H9 (cell line): ENCODE results near the gene UCKL1. TPM values are rescaled to one million over a fixed set of nuclear protein-coding genes. Genes with fewer than 3 reads are reported as not detected.

Experiments
- DNase-seq: peaks from one replicate; pipeline ENCODE4 v3.0.0-alpha.2; 2017
- H2AFZ ChIP-seq: one replicate; pipeline ENCODE4 v1.6.1; 2013; ENCODE audit warnings: mild to moderate bottlenecking, low read length, control low read depth, moderate library complexity
- H2AK5ac ChIP-seq: 2 replicates; pipeline ENCODE4 v1.6.1; 2013; ENCODE audit warnings: low read length, control low read depth, mixed read lengths; ENCODE audit not compliant: insufficient read length
- H2BK120ac ChIP-seq: one replicate; pipeline ENCODE4 v1.6.1; 2013; ENCODE audit warnings: low read depth, mild to moderate bottlenecking, low read length, control low read depth, inconsistent platforms; ENCODE audit not compliant: poor library complexity, severe bottlenecking
- H2BK12ac ChIP-seq: 2 replicates; pipeline ENCODE4 v1.6.1; 2013; ENCODE audit warnings: low read length, control low read depth, mixed read lengths, low read depth; ENCODE audit not compliant: insufficient read length
- H2BK15ac ChIP-seq: 2 replicates; pipeline ENCODE4 v1.6.1; 2013; ENCODE audit warnings: low read depth, low read length, control low read depth
- H2BK20ac ChIP-seq: one replicate; pipeline ENCODE4 v1.6.1; 2013; ENCODE audit warnings: low read depth, mild to moderate bottlenecking, low read length, control low read depth, inconsistent platforms; ENCODE audit not compliant: poor library complexity, severe bottlenecking
- H2BK5ac ChIP-seq: 2 replicates; pipeline ENCODE4 v1.6.1; 2013; ENCODE audit warnings: low read length, control low read depth, mixed read lengths; ENCODE audit not compliant: insufficient read length
- H3K14ac ChIP-seq: 2 replicates; pipeline ENCODE4 v1.6.1; 2013; ENCODE audit warnings: low read length, control low read depth; ENCODE audit not compliant: insufficient read depth
- H3K18ac ChIP-seq: 2 replicates; pipeline ENCODE4 v1.6.1; 2013; ENCODE audit warnings: low read depth, mild to moderate bottlenecking, mixed read lengths, low read length, control low read depth; ENCODE audit not compliant: insufficient read length
- H3K23ac ChIP-seq: 2 replicates; pipeline ENCODE4 v1.6.1; 2013; ENCODE audit warnings: low read length, control low read depth, mixed read lengths, low read depth; ENCODE audit not compliant: insufficient read length
- H3K23me2 ChIP-seq: 2 replicates; pipeline ENCODE4 v1.6.1; 2013; ENCODE audit warnings: low read depth, mild to moderate bottlenecking, mixed read lengths, low read length, control low read depth; ENCODE audit not compliant: insufficient read length, poor library complexity, severe bottlenecking
- H3K27ac ChIP-seq: 2 replicates; pipeline ENCODE4 v1.5.1; 2013; ENCODE audit warnings: low read length, control low read depth, mixed read lengths, low read depth; ENCODE audit not compliant: insufficient read length
- H3K27me3 ChIP-seq: 2 replicates; pipeline ENCODE4 v1.6.1; 2013; ENCODE audit warnings: low read length, control low read depth, inconsistent platforms; ENCODE audit not compliant: insufficient read depth
- H3K4ac ChIP-seq: 2 replicates; pipeline ENCODE4 v1.6.1; 2013; ENCODE audit warnings: low read depth, mild to moderate bottlenecking, control low read depth, inconsistent platforms, low read length, moderate library complexity
- H3K4me1 ChIP-seq: 2 replicates; pipeline ENCODE4 v1.6.1; 2013; ENCODE audit warnings: low read length, control low read depth, inconsistent platforms; ENCODE audit not compliant: insufficient read depth
- H3K4me2 ChIP-seq: 2 replicates; pipeline ENCODE4 v1.6.1; 2013; ENCODE audit warnings: low read length, control low read depth, mixed read lengths; ENCODE audit not compliant: insufficient read length, insufficient read depth
- H3K56ac ChIP-seq: 2 replicates; pipeline ENCODE4 v1.6.1; 2013; ENCODE audit warnings: low read depth, mild to moderate bottlenecking, mixed read lengths, low read length, control low read depth; ENCODE audit not compliant: insufficient read length
- H3K79me1 ChIP-seq: 2 replicates; pipeline ENCODE4 v1.6.1; 2013; ENCODE audit warnings: low read depth, mild to moderate bottlenecking, moderate library complexity, low read length, control low read depth, inconsistent platforms; ENCODE audit not compliant: insufficient read depth, poor library complexity, severe bottlenecking
- H3K79me2 ChIP-seq: 2 replicates; pipeline ENCODE4 v1.6.1; 2013; ENCODE audit warnings: low read length, control low read depth, inconsistent platforms; ENCODE audit not compliant: insufficient read depth
- H3K9ac ChIP-seq: 2 replicates; pipeline ENCODE4 v1.6.1; 2013; ENCODE audit warnings: low read length, control low read depth, mixed read lengths; ENCODE audit not compliant: insufficient read length; ENCODE audit errors: extremely low read depth
- H3K9me3 ChIP-seq: one replicate; pipeline ENCODE4 v1.6.1; 2013; ENCODE audit warnings: low read depth, low read length, inconsistent platforms; ENCODE audit not compliant: control insufficient read depth
- H3T11ph ChIP-seq: one replicate; pipeline ENCODE4 v1.6.1; 2013; ENCODE audit warnings: mild to moderate bottlenecking, low read length, control low read depth, inconsistent platforms
- H4K20me1 ChIP-seq: one replicate; pipeline ENCODE4 v1.6.1; 2013; ENCODE audit not compliant: control insufficient read depth, insufficient read length, insufficient read depth
- H4K5ac ChIP-seq: 2 replicates; pipeline ENCODE4 v1.6.1; 2013; ENCODE audit warnings: low read depth, mild to moderate bottlenecking, mixed read lengths, low read length, control low read depth; ENCODE audit not compliant: insufficient read length
- H4K8ac ChIP-seq: replicated peaks from 2 replicates; pipeline ENCODE4 v1.6.1; 2013; ENCODE audit warnings: low read length, control low read depth, mixed read lengths, low read depth; ENCODE audit not compliant: insufficient read length
- H4K91ac ChIP-seq: 2 replicates; pipeline ENCODE4 v1.6.1; 2013; ENCODE audit warnings: low read depth, mild to moderate bottlenecking, moderate library complexity, mixed read lengths, low read length, control low read depth; ENCODE audit not compliant: insufficient read length
- H3K27ac Mint-ChIP-seq, 3 experiments: 2 replicates in 2 of 3; 3 replicates in 1 of 3; pipeline ENCODE4 v1.8.0; 2020 to 2021; ENCODE audit warnings: mixed read lengths in 3 of 3, mild to moderate bottlenecking in 1 of 3, moderate library complexity in 1 of 3
- H3K27me3 Mint-ChIP-seq: 2 replicates; pipeline ENCODE4 v1.8.0; 2021; ENCODE audit warnings: low read depth, mild to moderate bottlenecking, moderate library complexity, mixed read lengths
- H3K36me3 Mint-ChIP-seq, 3 experiments: 2 replicates in 2 of 3; 3 replicates in 1 of 3; pipeline ENCODE4 v1.8.0; 2020 to 2021; ENCODE audit warnings: low read depth in 3 of 3, mixed read lengths in 3 of 3; ENCODE audit not compliant: insufficient read depth in 1 of 3
- H3K4me1 Mint-ChIP-seq, 2 experiments: 2 replicates each; pipeline ENCODE4 v1.8.0; 2020; ENCODE audit warnings: mixed read lengths in 2 of 2
- H3K4me3 Mint-ChIP-seq, 2 experiments: 2 replicates in 1 of 2; 3 replicates in 1 of 2; pipeline ENCODE4 v1.8.0; 2020 to 2021; ENCODE audit warnings: mild to moderate bottlenecking in 2 of 2, mixed read lengths in 2 of 2, moderate library complexity in 1 of 2
- H3K9me3 Mint-ChIP-seq, 2 experiments: 2 replicates in 1 of 2; 3 replicates in 1 of 2; pipeline ENCODE4 v1.8.0; 2020; ENCODE audit warnings: mild to moderate bottlenecking in 2 of 2, mixed read lengths in 2 of 2, moderate library complexity in 1 of 2
- WGBS: extraction: QIAGEN DNeasy Blood & Tissue Kit; methylation state at CpG from one replicate; pipeline ENCODE4 v1.1.7; 2013; ENCODE audit warnings: missing lambda C conversion rate, low lambda C conversion rate, mixed read lengths; ENCODE audit not compliant: insufficient read length; ENCODE audit errors: extremely low coverage; 5-methylcytosine and 5-hydroxymethylcytosine counted together
- total RNA-seq: library from RNA; stranded (reverse); gene quantifications from 2 replicates; pipeline ENCODE4 v1.2.1, GENCODE V29; 2021
- TF ChIP-seq, protein P1 (sequence below): fragments of 200-600 bp; sonication (generic); conservative IDR thresholded peaks from 3 replicates; pipeline ENCODE4 v1.8.0; 2021; ENCODE audit warnings: antibody characterized with exemption, mild to moderate bottlenecking

UCKL1 gene
- total RNA-seq, 1 experiment from 2014 or later: 40.9 TPM

DNA sequence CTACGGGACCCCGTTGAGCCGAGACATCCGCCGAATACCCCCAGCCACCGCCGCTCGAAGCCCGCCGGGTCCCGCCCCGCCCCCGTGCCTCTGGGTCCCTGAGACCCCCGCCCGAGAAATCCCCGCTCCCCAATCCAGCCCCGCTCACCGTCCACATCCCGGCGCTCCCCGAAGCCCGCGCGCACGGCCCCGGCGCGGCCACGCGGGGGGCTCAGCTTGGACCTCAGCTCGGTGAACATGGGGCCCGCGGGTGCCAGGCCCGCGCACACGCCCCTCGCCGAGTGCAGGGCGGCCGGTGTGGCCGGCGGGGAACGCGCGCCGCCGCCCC is 23.0 kb upstream of the UCKL1 start:
- peaks cover 13% of the 10 kb centered on the region for H3K23me2 ChIP-seq
- no peak overlapping the region for H4K5ac ChIP-seq
- H3K14ac ChIP-seq: no peak overlapping the region; the same call in 1 of the 2 replicates
- H4K8ac ChIP-seq: no peak overlapping the region
- H3K23ac ChIP-seq: no peak overlapping the region
- H2BK15ac ChIP-seq: no peak overlapping the region
- H3K79me2 ChIP-seq: peaks cover 4% of the 10 kb centered on the region; the same call in 1 of the 2 replicates
- H2BK120ac ChIP-seq: no peak overlapping the region
- no peak overlapping the region for H4K91ac ChIP-seq
- H2BK5ac ChIP-seq: no peak overlapping the region
- no peak for DNase-seq
- H2AK5ac ChIP-seq: no peak overlapping the region
- H3K4me3 Mint-ChIP-seq: peak overlapping the region; percentile 72 to 86
- H2BK12ac ChIP-seq: no peak overlapping the region
- peaks cover 6% of the 10 kb centered on the region for H3K79me1 ChIP-seq
- no peak overlapping the region for H3K18ac ChIP-seq
- H3K9ac ChIP-seq: peak overlapping the region; percentile 41
- H3K27me3 Mint-ChIP-seq: peaks cover 1% of the 10 kb centered on the region; the same call in 1 of the 2 replicates
- peaks cover 10 to 21% (median 19%) of the 10 kb centered on the region in 3 experiments for H3K36me3 Mint-ChIP-seq
- H3T11ph ChIP-seq: no peak overlapping the region
- no peak overlapping the region for H3K27ac ChIP-seq
- no peak overlapping the region for H3K27ac Mint-ChIP-seq
- H3K9me3 ChIP-seq: no peaks in the 10 kb centered on the region
- no peak overlapping the region for H2BK20ac ChIP-seq
- H3K27me3 ChIP-seq: no peaks in the 10 kb centered on the region
- H3K4me1 Mint-ChIP-seq: peaks cover 27% of the 10 kb centered on the region in 2 experiments
- peak overlapping the region; percentile 67 for H3K4me2 ChIP-seq
- H3K9me3 Mint-ChIP-seq: no peaks in the 10 kb centered on the region
- no peak overlapping the region for H3K56ac ChIP-seq
- no CpG with 5 or more reads among the region's 47 CpGs for WGBS
- TF ChIP-seq, protein P1, sequence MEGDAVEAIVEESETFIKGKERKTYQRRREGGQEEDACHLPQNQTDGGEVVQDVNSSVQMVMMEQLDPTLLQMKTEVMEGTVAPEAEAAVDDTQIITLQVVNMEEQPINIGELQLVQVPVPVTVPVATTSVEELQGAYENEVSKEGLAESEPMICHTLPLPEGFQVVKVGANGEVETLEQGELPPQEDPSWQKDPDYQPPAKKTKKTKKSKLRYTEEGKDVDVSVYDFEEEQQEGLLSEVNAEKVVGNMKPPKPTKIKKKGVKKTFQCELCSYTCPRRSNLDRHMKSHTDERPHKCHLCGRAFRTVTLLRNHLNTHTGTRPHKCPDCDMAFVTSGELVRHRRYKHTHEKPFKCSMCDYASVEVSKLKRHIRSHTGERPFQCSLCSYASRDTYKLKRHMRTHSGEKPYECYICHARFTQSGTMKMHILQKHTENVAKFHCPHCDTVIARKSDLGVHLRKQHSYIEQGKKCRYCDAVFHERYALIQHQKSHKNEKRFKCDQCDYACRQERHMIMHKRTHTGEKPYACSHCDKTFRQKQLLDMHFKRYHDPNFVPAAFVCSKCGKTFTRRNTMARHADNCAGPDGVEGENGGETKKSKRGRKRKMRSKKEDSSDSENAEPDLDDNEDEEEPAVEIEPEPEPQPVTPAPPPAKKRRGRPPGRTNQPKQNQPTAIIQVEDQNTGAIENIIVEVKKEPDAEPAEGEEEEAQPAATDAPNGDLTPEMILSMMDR: no peak
- no peak overlapping the region for H3K4ac ChIP-seq
- no peak overlapping the region for H2AFZ ChIP-seq
- peaks cover 3% of the 10 kb centered on the region; the same call in 1 of the 2 replicates for H3K4me1 ChIP-seq
- H4K20me1 ChIP-seq: no peaks in the 10 kb centered on the region
